ENCODE data around the gene EDA.

Gene EDA

GRCh38 chrX:69793260-69793935 lies 177.5 kb downstream of the EDA start:
- no peak for TF ChIP-seq CTCF (IDR thresholded peaks at IDR 0.05; ENCODE audit: low read depth, low read length)
- DNase-seq (ENCODE audit: extremely low read depth, low read depth) = no peak

GRCh38 chrX:69795702-69796101 lies 179.8 kb downstream of the EDA start:
- DNase-seq (ENCODE audit: extremely low read depth, low read depth) = no peak
- no peak for TF ChIP-seq CTCF (IDR thresholded peaks at IDR 0.05; ENCODE audit: low read depth, low read length)

- TF ChIP-seq CTCF (IDR thresholded peaks at IDR 0.05; ENCODE audit: low read depth, low read length) = no peak
- DNase-seq (ENCODE audit: extremely low read depth, low read depth) = no peak
Measured at GRCh38 chrX:69807400-69807799, 191.5 kb downstream of the EDA start.

GRCh38 chrX:69808375-69808774 lies 192.5 kb downstream of the EDA start:
- DNase-seq (ENCODE audit: extremely low read depth, low read depth) = no peak
- TF ChIP-seq CTCF (IDR thresholded peaks at IDR 0.05; ENCODE audit: low read depth, low read length) = no peak

GRCh38 chrX:69813677-69814076 lies 197.8 kb downstream of the EDA start:
- TF ChIP-seq CTCF (IDR thresholded peaks at IDR 0.05; ENCODE audit: low read depth, low read length) = no peak
- no peak for DNase-seq (ENCODE audit: extremely low read depth, low read depth)

- no peak for DNase-seq (ENCODE audit: extremely low read depth, low read depth)
- TF ChIP-seq CTCF (IDR thresholded peaks at IDR 0.05; ENCODE audit: low read depth, low read length) = no peak
Measured at GRCh38 chrX:69815063-69815462, 199.2 kb downstream of the EDA start.

- DNase-seq (ENCODE audit: extremely low read depth, low read depth) = no peak
- TF ChIP-seq CTCF (IDR thresholded peaks at IDR 0.05; ENCODE audit: low read depth, low read length) = no peak
Measured at GRCh38 chrX:69815519-69815918, 199.6 kb downstream of the EDA start.
